ENCODE measurements around the gene C2CD2. TPM values are rescaled to one million over a fixed set of nuclear protein-coding genes. Genes with fewer than 3 reads are reported as not detected.

C2CD2 gene
- total and polyA plus RNA-seq, 2 donors (not counting 3 experiments of a cell fraction or from before 2014, with no cell fraction given) = 32.6 to 41.2 TPM

DNA sequence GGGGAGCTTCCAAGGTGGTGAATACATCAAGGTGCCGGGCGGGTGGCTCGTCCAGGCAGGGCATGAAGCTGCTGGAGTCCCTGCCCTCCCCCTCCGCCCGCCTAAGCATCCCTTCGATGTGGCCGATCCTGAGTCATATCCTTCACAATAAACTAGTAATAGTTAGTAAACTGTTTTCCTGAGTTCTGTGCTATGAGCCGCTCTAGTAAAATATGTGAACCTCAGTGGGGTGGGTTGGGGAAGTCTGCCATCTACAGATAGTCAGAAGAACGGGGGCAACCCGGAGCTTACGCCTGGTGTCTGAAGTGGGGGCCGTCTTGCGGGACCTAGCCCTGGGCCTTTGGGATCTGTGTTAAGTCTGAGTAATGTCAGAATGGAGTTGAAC is 21.6 kb downstream of the C2CD2 start:
- Histone ChIP-seq H3K4me2 (ENCODE audit: insufficient read depth, low read length) (peak overlapping the region; percentile 48), H3K79me2 (ENCODE audit: control insufficient read depth, insufficient read depth, low read length) (peaks cover 13% of the 10 kb centered on the region), H3K9me1 (replicated peaks; ENCODE audit: control insufficient read depth, extremely low read depth, insufficient read depth, low read length) (no peaks in the 10 kb centered on the region), H3K4me3 (replicated peaks in 1 of 3; ENCODE audit: insufficient read depth in 1 of 3, low read depth in 1 of 3, low read length in 3 of 3) (no peak overlapping the region), H2AFZ (ENCODE audit: low read depth, low read length) (peak overlapping the region; percentile 25), H4K20me1 (replicated peaks; ENCODE audit: control insufficient read depth, extremely low read depth, insufficient read depth, low read length) (no peaks in the 10 kb centered on the region), H3K36me3 (ENCODE audit: control insufficient read depth in 2 of 2, extremely low read depth in 1 of 2, insufficient read depth in 2 of 2, low read length in 2 of 2) (no peaks in the 10 kb centered on the region), H3K27ac (ENCODE audit: insufficient read depth, low read depth, low read length) (peak overlapping the region; percentile 80), H3K27me3 (ENCODE audit: control insufficient read depth in 2 of 2, insufficient read depth in 2 of 2, low read length in 2 of 2) (no peaks in the 10 kb centered on the region), H3K4me1 (ENCODE audit: control insufficient read depth, extremely low read depth, insufficient read depth, low read length) (peaks cover 29% of the 10 kb centered on the region), H3K9ac (replicated peaks; ENCODE audit: extremely low read depth, insufficient read depth, low read length) (peak overlapping the region; percentile 57), H3K9me3 (replicated peaks; ENCODE audit: control insufficient read depth, insufficient read depth, low read length) (no peaks in the 10 kb centered on the region)
- dilution Hi-C loops (cut with MboI; ENCODE audit: extremely low pct_ligation_motif_present, low sequenced_read_pairs) (no loop called here), intact Hi-C loops (cut with micrococcal nuclease) (loop anchor here (1.0 to 5.0 kb wide), 5 partner anchors 26 to 185 kb away; partner anchors contain the start of gene PRDM15)
- ChIA-PET CTCF (interaction anchor here (0.8 to 5.1 kb wide), 21 partner anchors 12 to 649 kb away, joined by 3 to 93 read pairs (median 5); partner anchors contain the start of gene PRDM15), POLR2A (interaction anchor here (1.3 kb wide), 1 partner anchor 16 kb away, joined by 4 read pairs; no protein-coding TSS in a partner anchor)
- BruUV-seq (replicated peaks) = no TSS peak
- DNase-seq (ENCODE audit: low read depth, low spot score) = peak; percentile 69
- FAIRE-seq = peak; percentile 94
- TF ChIP-seq EZH2 (IDR thresholded peaks at IDR 0.05; ENCODE audit: borderline replicate concordance, low read depth, low read length, severe bottlenecking) = no peak
- TF ChIP-seq POLR2AphosphoS5 (IDR thresholded peaks at IDR 0.05; ENCODE audit: insufficient read depth, low read depth, low read length) = no peak
- TF ChIP-seq, protein P1, sequence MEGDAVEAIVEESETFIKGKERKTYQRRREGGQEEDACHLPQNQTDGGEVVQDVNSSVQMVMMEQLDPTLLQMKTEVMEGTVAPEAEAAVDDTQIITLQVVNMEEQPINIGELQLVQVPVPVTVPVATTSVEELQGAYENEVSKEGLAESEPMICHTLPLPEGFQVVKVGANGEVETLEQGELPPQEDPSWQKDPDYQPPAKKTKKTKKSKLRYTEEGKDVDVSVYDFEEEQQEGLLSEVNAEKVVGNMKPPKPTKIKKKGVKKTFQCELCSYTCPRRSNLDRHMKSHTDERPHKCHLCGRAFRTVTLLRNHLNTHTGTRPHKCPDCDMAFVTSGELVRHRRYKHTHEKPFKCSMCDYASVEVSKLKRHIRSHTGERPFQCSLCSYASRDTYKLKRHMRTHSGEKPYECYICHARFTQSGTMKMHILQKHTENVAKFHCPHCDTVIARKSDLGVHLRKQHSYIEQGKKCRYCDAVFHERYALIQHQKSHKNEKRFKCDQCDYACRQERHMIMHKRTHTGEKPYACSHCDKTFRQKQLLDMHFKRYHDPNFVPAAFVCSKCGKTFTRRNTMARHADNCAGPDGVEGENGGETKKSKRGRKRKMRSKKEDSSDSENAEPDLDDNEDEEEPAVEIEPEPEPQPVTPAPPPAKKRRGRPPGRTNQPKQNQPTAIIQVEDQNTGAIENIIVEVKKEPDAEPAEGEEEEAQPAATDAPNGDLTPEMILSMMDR (IDR thresholded peaks at IDR 0.05; ENCODE audit: extremely low read depth in 1 of 2, insufficient read depth in 1 of 2, low read depth in 1 of 2, low read length in 2 of 2) = peak in 1 of 2 donors; percentile 27
- peak; percentile 69 for TF ChIP-seq FOS (IDR thresholded peaks at IDR 0.05; ENCODE audit: borderline replicate concordance, insufficient read depth, low read length)

DNA sequence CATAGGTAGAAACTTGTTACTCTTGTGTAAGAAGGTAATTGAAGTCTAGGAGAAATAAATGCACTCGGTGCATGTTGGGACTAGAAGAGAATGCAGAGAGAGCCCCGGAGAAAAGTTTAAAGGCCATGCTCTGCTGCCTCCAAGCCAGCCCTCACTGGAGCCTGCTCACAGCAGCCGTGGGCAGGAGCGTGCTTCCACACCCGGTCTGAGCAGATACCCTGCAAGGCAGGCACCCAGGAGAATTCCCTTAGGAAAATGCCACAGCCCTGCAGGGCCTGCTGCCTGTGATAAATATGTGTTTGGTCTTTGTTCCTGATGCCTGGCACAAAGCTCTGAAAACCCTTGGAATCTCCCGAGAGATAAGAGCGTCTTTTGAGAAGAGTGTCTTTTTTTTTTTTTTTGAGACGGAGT is 22.8 kb downstream of the C2CD2 start:
- dilution Hi-C loops (cut with MboI; ENCODE audit: extremely low pct_ligation_motif_present, low sequenced_read_pairs) (no loop called here), intact Hi-C loops (cut with micrococcal nuclease) (loop anchor here (5.0 kb wide), 1 partner anchor 54 kb away; the partner anchor contains the start of gene PRDM15)
- TF ChIP-seq, protein P1 (IDR thresholded peaks at IDR 0.05; ENCODE audit: extremely low read depth in 1 of 2, insufficient read depth in 1 of 2, low read depth in 1 of 2, low read length in 2 of 2) = no peak
- TF ChIP-seq POLR2AphosphoS5 (IDR thresholded peaks at IDR 0.05; ENCODE audit: insufficient read depth, low read depth, low read length) (no peak), GATA2 (IDR thresholded peaks at IDR 0.05; ENCODE audit: insufficient read depth, insufficient read length, low read depth, low read length) (no peak), JUN (IDR thresholded peaks at IDR 0.05; ENCODE audit: borderline replicate concordance, insufficient read depth, insufficient read length, low read depth) (no peak), POLR2A (IDR thresholded peaks at IDR 0.05; ENCODE audit: low read depth, low read length) (no peak), MYC (IDR thresholded peaks at IDR 0.05; ENCODE audit: low read depth, low read length) (no peak), EZH2 (IDR thresholded peaks at IDR 0.05; ENCODE audit: borderline replicate concordance, low read depth, low read length, severe bottlenecking) (no peak), FOS (IDR thresholded peaks at IDR 0.05; ENCODE audit: borderline replicate concordance, insufficient read depth, low read length) (no peak)
- TF ChIP-seq, protein P2, sequence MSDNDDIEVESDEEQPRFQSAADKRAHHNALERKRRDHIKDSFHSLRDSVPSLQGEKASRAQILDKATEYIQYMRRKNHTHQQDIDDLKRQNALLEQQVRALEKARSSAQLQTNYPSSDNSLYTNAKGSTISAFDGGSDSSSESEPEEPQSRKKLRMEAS (IDR thresholded peaks at IDR 0.05; ENCODE audit: insufficient read depth, insufficient read length) = no peak
- no peak overlapping the region for H3K9ac ChIP-seq (replicated peaks; ENCODE audit: extremely low read depth, insufficient read depth, low read length)
- peaks cover 13% of the 10 kb centered on the region for H3K79me2 ChIP-seq (ENCODE audit: control insufficient read depth, insufficient read depth, low read length)
- no peaks in the 10 kb centered on the region for H3K27me3 ChIP-seq (ENCODE audit: control insufficient read depth in 2 of 2, insufficient read depth in 2 of 2, low read length in 2 of 2)
- BruUV-seq (replicated peaks) = no TSS peak
- no peak overlapping the region for H3K4me2 ChIP-seq (ENCODE audit: insufficient read depth, low read length)
- ChIA-PET POLR2A (interaction anchor here (0.7 kb wide), 1 partner anchor 114 kb away, joined by 3 read pairs; no protein-coding TSS in a partner anchor), CTCF (interaction anchor here (0.7 to 5.1 kb wide), 4 partner anchors 27 to 194 kb away, joined by 5 to 93 read pairs (median 13); no protein-coding TSS in a partner anchor)
- no peaks in the 10 kb centered on the region for H3K36me3 ChIP-seq (ENCODE audit: control insufficient read depth in 2 of 2, extremely low read depth in 1 of 2, insufficient read depth in 2 of 2, low read length in 2 of 2)
- H3K4me3 ChIP-seq (replicated peaks in 1 of 3; ENCODE audit: insufficient read depth in 1 of 3, low read depth in 1 of 3, low read length in 3 of 3) = no peak overlapping the region
- peaks cover 36% of the 10 kb centered on the region for H3K4me1 ChIP-seq (ENCODE audit: control insufficient read depth, extremely low read depth, insufficient read depth, low read length)
- no peak for DNase-seq (ENCODE audit: low read depth, low spot score)
- H3K27ac ChIP-seq (ENCODE audit: insufficient read depth, low read depth, low read length) = no peak overlapping the region
- H3K9me1 ChIP-seq (replicated peaks; ENCODE audit: control insufficient read depth, extremely low read depth, insufficient read depth, low read length) = no peaks in the 10 kb centered on the region
- FAIRE-seq = no peak
- no peak overlapping the region for H2AFZ ChIP-seq (ENCODE audit: low read depth, low read length)
- no peaks in the 10 kb centered on the region for H3K9me3 ChIP-seq (replicated peaks; ENCODE audit: control insufficient read depth, insufficient read depth, low read length)
- H4K20me1 ChIP-seq (replicated peaks; ENCODE audit: control insufficient read depth, extremely low read depth, insufficient read depth, low read length) = no peaks in the 10 kb centered on the region

Measured in endothelial cell of umbilical vein (primary cell).